Gastrocnemius medialis (tissue), 4 donors: ENCODE data around the gene PEMT.

ENCODE experiments used
- POLR2A ChIP-seq, 2 donors: fragments of 450-650 bp; IDR thresholded peaks; one replicate each; pipeline ENCODE4 v1.6.1; 2017; ENCODE audit warnings: antibody characterized with exemption in 2 of 2, mild to moderate bottlenecking in 2 of 2, moderate library complexity in 2 of 2
- TF ChIP-seq, protein P1 (sequence below), 5 experiments: fragments of 450-650 bp in 3 of 5; fragments of 200-600 bp in 2 of 5; sonication (generic) in 2 of 5; IDR thresholded peaks in 4 of 5; conservative IDR thresholded peaks in 1 of 5; 1 replicate in 4 of 5; 2 replicates in 1 of 5; pipeline ENCODE4 v1.5.1; 2016 to 2019; ENCODE audit warnings: antibody characterized with exemption in 5 of 5, mild to moderate bottlenecking in 3 of 5, moderate library complexity in 3 of 5

DNA sequence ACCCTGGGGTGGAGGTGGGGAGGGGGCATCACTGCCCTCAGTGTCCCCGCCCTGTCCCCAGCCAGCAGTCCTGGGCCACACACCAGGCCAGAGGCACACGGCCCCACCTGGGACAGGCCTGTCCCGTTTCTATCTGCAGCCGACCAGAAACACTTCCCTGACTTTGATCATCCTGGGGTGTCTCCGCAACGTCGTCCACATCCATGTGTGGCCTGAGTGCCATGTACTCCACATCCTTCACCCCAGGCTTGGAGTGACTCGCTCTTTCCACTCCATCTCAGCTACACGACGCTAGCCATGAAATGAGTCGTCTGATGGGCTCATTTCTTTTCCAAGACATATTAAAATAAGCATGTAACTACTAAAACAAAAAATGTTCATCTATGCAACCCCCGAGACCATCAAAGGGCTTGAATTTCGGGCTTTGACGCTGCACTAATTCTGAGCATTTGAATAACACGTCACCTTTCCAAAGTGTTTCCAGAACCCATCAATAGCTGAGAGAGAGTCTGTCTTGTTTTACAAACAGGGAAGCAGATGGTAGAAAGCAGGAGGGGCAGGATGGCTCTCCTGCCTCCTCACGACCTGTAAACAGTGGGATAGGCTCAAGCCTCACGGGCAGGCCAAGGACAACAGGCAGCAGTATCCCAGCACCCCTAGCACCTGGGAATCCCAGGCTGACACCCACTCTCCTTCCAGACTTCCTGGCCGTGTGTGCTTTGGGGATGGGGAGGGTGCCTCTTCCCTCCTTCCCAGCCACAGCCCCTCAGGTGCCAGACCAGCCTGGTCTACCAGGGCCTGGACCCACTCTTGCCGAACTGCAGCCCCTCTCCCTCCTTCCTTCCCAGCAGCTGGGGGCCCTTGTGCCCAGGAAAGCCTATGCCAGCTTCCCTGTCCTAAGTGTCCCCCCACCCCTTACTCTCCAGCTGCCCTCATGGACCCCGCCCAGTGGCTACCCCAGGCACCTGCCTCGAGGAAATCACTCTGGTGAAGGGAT, 75.3 kb downstream of the PEMT start:
- TF ChIP-seq, protein P1, sequence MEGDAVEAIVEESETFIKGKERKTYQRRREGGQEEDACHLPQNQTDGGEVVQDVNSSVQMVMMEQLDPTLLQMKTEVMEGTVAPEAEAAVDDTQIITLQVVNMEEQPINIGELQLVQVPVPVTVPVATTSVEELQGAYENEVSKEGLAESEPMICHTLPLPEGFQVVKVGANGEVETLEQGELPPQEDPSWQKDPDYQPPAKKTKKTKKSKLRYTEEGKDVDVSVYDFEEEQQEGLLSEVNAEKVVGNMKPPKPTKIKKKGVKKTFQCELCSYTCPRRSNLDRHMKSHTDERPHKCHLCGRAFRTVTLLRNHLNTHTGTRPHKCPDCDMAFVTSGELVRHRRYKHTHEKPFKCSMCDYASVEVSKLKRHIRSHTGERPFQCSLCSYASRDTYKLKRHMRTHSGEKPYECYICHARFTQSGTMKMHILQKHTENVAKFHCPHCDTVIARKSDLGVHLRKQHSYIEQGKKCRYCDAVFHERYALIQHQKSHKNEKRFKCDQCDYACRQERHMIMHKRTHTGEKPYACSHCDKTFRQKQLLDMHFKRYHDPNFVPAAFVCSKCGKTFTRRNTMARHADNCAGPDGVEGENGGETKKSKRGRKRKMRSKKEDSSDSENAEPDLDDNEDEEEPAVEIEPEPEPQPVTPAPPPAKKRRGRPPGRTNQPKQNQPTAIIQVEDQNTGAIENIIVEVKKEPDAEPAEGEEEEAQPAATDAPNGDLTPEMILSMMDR (IDR thresholded peaks at IDR 0.05 in 4 of 5, conservative IDR thresholded peaks at IDR 0.05 in 1 of 5): no peak
- no peak for TF ChIP-seq POLR2A (IDR thresholded peaks at IDR 0.05)
